GM23338 (cell line): Measurements from ENCODE around the gene PDE3A.

ENCODE experiments used
- EZH2 ChIP-seq: fragments of 200-600 bp; sonication (generic); IDR thresholded peaks from one replicate; pipeline ENCODE4 v1.8.0; 2017; ENCODE audit warnings: antibody characterized with exemption, mild to moderate bottlenecking, low read depth; ENCODE audit not compliant: unreplicated experiment
- EZH2phosphoT487 ChIP-seq: fragments of 200-600 bp; sonication (generic); IDR thresholded peaks from one replicate; pipeline ENCODE4 v1.8.1; 2018; ENCODE audit warnings: antibody characterized with exemption; ENCODE audit not compliant: unreplicated experiment
- JUNB ChIP-seq: IDR thresholded peaks from one replicate; pipeline ENCODE4 v1.6.1; 2016; ENCODE audit warnings: antibody characterized with exemption; ENCODE audit not compliant: unreplicated experiment
- POLR2AphosphoS5 ChIP-seq: IDR thresholded peaks from 2 replicates; pipeline ENCODE4 v1.6.1; 2016; ENCODE audit warnings: antibody characterized with exemption, low read depth
- TF ChIP-seq, protein P1 (sequence below), 2 experiments: fragments of 200-600 bp in 1 of 2; sonication (generic) in 1 of 2; conservative IDR thresholded peaks; 2 replicates each; pipeline versions ENCODE4 v1.5.1 to v1.6.1; 2016 to 2017; ENCODE audit warnings: antibody characterized with exemption in 2 of 2, low read depth in 2 of 2, mild to moderate bottlenecking in 2 of 2, moderate library complexity in 1 of 2
- TF ChIP-seq, protein P2 (sequence below): IDR thresholded peaks from one replicate; pipeline ENCODE4 v1.6.1; 2018; ENCODE audit warnings: antibody characterized with exemption; ENCODE audit not compliant: unreplicated experiment

DNA sequence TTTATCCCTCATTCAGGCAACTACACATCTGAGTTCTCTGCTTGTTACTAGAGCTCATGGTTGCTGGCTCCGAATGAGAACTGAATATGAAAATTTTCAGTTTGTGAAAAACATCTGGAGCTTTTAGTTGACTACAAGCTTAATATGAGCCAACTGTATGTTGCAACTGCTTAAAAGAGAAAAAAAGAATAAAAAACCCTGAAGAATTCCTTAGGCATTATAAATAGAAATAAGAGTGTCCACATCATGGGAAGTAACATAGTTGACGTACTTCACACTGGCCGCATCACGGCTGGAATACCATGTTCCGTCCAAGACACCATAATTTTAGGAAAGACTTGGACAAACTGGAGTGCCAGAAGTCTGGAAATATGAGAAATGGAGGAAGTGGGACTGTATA lies 57.9 kb downstream of the PDE3A start:
- TF ChIP-seq, protein P1, sequence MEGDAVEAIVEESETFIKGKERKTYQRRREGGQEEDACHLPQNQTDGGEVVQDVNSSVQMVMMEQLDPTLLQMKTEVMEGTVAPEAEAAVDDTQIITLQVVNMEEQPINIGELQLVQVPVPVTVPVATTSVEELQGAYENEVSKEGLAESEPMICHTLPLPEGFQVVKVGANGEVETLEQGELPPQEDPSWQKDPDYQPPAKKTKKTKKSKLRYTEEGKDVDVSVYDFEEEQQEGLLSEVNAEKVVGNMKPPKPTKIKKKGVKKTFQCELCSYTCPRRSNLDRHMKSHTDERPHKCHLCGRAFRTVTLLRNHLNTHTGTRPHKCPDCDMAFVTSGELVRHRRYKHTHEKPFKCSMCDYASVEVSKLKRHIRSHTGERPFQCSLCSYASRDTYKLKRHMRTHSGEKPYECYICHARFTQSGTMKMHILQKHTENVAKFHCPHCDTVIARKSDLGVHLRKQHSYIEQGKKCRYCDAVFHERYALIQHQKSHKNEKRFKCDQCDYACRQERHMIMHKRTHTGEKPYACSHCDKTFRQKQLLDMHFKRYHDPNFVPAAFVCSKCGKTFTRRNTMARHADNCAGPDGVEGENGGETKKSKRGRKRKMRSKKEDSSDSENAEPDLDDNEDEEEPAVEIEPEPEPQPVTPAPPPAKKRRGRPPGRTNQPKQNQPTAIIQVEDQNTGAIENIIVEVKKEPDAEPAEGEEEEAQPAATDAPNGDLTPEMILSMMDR (conservative IDR thresholded peaks at IDR 0.05; ENCODE audit: low read depth in 2 of 2): no peak
- TF ChIP-seq POLR2AphosphoS5 (no peak), EZH2 (no peak), EZH2phosphoT487 (no peak), JUNB (no peak)
- TF ChIP-seq, protein P2, sequence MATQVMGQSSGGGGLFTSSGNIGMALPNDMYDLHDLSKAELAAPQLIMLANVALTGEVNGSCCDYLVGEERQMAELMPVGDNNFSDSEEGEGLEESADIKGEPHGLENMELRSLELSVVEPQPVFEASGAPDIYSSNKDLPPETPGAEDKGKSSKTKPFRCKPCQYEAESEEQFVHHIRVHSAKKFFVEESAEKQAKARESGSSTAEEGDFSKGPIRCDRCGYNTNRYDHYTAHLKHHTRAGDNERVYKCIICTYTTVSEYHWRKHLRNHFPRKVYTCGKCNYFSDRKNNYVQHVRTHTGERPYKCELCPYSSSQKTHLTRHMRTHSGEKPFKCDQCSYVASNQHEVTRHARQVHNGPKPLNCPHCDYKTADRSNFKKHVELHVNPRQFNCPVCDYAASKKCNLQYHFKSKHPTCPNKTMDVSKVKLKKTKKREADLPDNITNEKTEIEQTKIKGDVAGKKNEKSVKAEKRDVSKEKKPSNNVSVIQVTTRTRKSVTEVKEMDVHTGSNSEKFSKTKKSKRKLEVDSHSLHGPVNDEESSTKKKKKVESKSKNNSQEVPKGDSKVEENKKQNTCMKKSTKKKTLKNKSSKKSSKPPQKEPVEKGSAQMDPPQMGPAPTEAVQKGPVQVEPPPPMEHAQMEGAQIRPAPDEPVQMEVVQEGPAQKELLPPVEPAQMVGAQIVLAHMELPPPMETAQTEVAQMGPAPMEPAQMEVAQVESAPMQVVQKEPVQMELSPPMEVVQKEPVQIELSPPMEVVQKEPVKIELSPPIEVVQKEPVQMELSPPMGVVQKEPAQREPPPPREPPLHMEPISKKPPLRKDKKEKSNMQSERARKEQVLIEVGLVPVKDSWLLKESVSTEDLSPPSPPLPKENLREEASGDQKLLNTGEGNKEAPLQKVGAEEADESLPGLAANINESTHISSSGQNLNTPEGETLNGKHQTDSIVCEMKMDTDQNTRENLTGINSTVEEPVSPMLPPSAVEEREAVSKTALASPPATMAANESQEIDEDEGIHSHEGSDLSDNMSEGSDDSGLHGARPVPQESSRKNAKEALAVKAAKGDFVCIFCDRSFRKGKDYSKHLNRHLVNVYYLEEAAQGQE: no peak
